PFSK-1 (cell line): ENCODE data around the gene IL25.

Experiments used
- FOXP2 ChIP-seq: optimal IDR thresholded peaks from 2 replicates; pipeline ENCODE3; 2011; ENCODE audit warnings: borderline replicate concordance, control low read depth, inconsistent platforms; ENCODE audit not compliant: insufficient read depth; ENCODE audit errors: extremely low read length, extremely low read depth
- POLR2AphosphoS5 ChIP-seq: IDR thresholded peaks from 2 replicates; pipeline ENCODE4 v1.6.1; 2012; ENCODE audit warnings: low read depth, mild to moderate bottlenecking, control low read depth, low read length, moderate library complexity
- REST ChIP-seq, 2 experiments: IDR thresholded peaks; 2 replicates each; pipeline versions ENCODE4 v1.6.1 to v1.8.0; 2011 to 2012; ENCODE audit warnings: low read depth in 2 of 2, low read length in 2 of 2, control low read depth in 1 of 2, inconsistent platforms in 1 of 2, mild to moderate bottlenecking in 1 of 2, moderate library complexity in 1 of 2; ENCODE audit not compliant: insufficient read depth in 1 of 2
- SIN3A ChIP-seq: IDR thresholded peaks from 2 replicates; pipeline ENCODE4 v1.6.1; 2012; ENCODE audit warnings: mild to moderate bottlenecking, low read length, moderate library complexity, borderline replicate concordance; ENCODE audit not compliant: insufficient read depth
- TAF1 ChIP-seq: IDR thresholded peaks from 2 replicates; pipeline ENCODE4 v1.6.1; 2012; ENCODE audit warnings: low read length, control low read depth, borderline replicate concordance; ENCODE audit not compliant: insufficient read depth

The IL25 gene

DNA sequence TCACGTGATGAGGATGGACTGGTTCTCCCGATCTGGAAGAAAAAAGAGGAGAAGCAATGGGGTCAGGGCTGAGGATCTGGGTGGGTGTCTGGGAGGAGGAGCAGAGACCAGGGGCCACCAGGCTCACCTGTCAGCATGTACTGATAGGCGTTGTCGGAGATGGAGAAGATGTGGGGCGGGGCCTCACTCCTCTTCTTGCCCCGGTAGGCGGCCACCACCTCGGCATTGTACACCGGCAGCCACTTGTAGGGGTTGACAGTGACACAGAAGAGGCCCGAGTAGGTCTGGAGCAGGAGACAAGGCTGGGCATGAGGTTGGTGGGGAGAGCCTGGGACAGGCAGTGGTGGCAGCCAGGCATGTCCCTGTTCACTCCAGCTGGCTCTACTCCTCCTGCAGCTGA, 32.5 kb downstream of the IL25 start:
- no peak for TF ChIP-seq POLR2AphosphoS5

DNA sequence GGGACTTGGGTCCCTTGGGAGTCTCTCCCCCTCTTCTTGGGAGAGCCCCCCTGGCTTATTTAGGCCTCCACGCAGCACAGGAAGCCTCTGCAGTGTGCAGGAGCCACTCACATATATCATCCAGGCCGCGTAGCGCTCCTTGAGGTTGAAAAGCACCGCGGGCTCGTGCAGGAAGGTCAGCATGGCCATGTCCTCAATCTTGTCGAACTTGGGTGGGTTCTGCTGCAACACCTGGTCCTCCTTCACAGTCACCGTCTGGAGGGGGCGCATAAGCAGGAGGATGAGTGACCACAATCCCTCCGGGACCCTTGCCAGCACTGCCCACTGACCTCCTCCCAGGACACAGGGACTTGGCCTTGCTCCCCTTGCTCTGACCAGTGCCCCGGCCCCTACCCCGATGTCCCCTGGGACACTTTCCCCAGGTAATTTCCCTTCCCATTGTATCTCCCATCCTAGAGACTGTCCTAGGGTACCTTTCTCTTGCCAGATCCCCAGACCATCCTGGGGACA, 33.0 kb downstream of the IL25 start:
- no peak for TF ChIP-seq FOXP2
- no peak for TF ChIP-seq POLR2AphosphoS5
- no peak for TF ChIP-seq TAF1
- TF ChIP-seq REST (IDR thresholded peaks at IDR 0.05; ENCODE audit: insufficient read depth in 1 of 2, low read depth in 2 of 2, low read length in 2 of 2) = no peak

GRCh38 chr14:23406244-23406643, 33.6 kb downstream of the IL25 start:
- no peak for TF ChIP-seq POLR2AphosphoS5
- TF ChIP-seq REST (IDR thresholded peaks at IDR 0.05; ENCODE audit: insufficient read depth in 1 of 2, low read depth in 2 of 2, low read length in 2 of 2) = no peak

- TF ChIP-seq TAF1 (no peak), FOXP2 (no peak), SIN3A (no peak), POLR2AphosphoS5 (no peak), REST (IDR thresholded peaks at IDR 0.05; ENCODE audit: insufficient read depth in 1 of 2, low read depth in 2 of 2, low read length in 2 of 2) (no peak)
Observed at GRCh38 chr14:23406725-23407355, 34.2 kb downstream of the IL25 start.

DNA sequence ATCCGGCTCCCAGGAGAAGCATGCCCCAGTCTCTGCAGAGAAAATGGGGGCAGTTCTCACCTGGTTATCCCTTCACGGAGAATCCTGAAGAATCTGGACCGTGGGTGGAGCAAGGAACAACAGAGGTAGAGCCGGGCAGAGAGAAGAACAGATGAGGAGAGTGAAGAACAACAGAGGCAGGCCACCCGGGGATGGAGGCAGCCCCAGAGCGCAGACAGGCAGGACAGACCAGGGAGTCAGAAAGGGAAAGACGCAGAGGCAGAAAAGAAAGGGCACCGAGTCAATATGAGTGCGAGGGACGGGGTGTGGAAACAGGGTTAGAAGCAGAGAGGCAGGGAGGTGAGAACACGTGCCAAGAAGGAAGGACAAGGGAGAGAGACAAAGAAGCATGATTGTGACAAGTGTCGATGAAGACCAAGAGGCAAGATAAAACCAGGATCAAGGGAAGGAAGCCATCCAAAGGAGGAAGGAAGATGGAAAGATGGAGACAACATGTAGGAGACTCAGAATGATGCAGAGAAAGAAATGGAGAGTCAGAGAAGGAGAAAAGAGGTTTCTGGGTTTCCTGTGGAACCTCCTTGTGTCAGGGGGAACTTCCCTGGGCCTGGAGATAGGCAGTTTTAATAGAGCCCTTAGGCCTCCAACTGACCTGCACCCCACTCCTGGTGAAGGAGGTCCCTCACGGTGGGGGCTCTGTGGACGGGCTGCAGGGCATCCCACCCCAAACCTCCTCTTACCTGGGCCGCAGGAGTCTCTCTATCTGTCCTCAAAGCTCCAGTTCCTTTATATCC, 35.1 kb downstream of the IL25 start, which contains the start of gene MYH6:
TSS of gene MYH6 (minus strand) at position 758 of the 791 bp plus-strand sequence. CDS start 1,050 bp downstream, outside the sequence.
- TF ChIP-seq REST (IDR thresholded peaks at IDR 0.05; ENCODE audit: insufficient read depth in 1 of 2, low read depth in 2 of 2, low read length in 2 of 2) (no peak), POLR2AphosphoS5 (no peak), SIN3A (no peak), TAF1 (no peak), FOXP2 (no peak)
